ENCODE data around the gene STARD6. TPM values are rescaled to one million over a fixed set of nuclear protein-coding genes. Genes with fewer than 3 reads are reported as not detected.
"Not testable (repeated sequence)": the region's sequence is repeated elsewhere in the genome, so short reads cannot be mapped to it uniquely, and the experiment has no call there.

The STARD6 gene
- polyA plus RNA-seq, 1 donor (not counting 4 experiments of a cell fraction or from before 2014, with no cell fraction given) = 0.30 TPM

- Histone ChIP-seq H3K27ac (ENCODE audit: control insufficient read depth, insufficient read depth, low read length) (no peak overlapping the region), H3K9me3 (ENCODE audit: control insufficient read depth, low read depth, low read length) (no peaks in the 10 kb centered on the region), H3K36me3 (ENCODE audit: control insufficient read depth in 2 of 2, extremely low read depth in 1 of 2, insufficient read depth in 2 of 2, low read length in 2 of 2) (no peaks in the 10 kb centered on the region), H3K9ac (ENCODE audit: control insufficient read depth, extremely low read depth, insufficient read depth, low read length) (no peak overlapping the region), H3K9me1 (ENCODE audit: control insufficient read depth, extremely low read depth, insufficient read depth, low read length) (no peaks in the 10 kb centered on the region), H3K79me2 (ENCODE audit: control insufficient read depth, insufficient read depth, low read length) (no peaks in the 10 kb centered on the region), H3K4me2 (ENCODE audit: control insufficient read depth, extremely low read depth, insufficient read depth, low read depth, low read length) (no peak overlapping the region), H4K20me1 (ENCODE audit: control insufficient read depth, extremely low read depth, insufficient read depth, low read length) (no peaks in the 10 kb centered on the region), H3K4me1 (ENCODE audit: control insufficient read depth, extremely low read depth, insufficient read depth, low read length) (no peaks in the 10 kb centered on the region), H3K4me3 (ENCODE audit: control insufficient read depth in 2 of 3, extremely low read depth in 1 of 3, insufficient read depth in 2 of 3, low read depth in 1 of 3, low read length in 3 of 3) (no peak overlapping the region), H3K27me3 (ENCODE audit: control insufficient read depth, extremely low read depth, insufficient read depth, low read length) (no peaks in the 10 kb centered on the region), H2AFZ (ENCODE audit: control insufficient read depth, low read length) (no peak overlapping the region)
- DNase-seq (ENCODE audit: low read depth, low spot score) (no peak), FAIRE-seq (no peak)
- dilution Hi-C loops (cut with MboI; ENCODE audit: extremely low pct_ligation_motif_present, low sequenced_read_pairs) = no loop called here
- no peak for TF ChIP-seq CTCF (optimal IDR thresholded peaks at IDR 0.05 in 1 of 3, IDR thresholded peaks at IDR 0.05 in 1 of 3, conservative IDR thresholded peaks at IDR 0.05 in 1 of 3; ENCODE audit: extremely low read depth in 1 of 3, insufficient read depth in 2 of 3, low read length in 3 of 3)
- no peak for TF ChIP-seq EZH2 (IDR thresholded peaks at IDR 0.05; ENCODE audit: low read length)
Measured at GRCh38 chr18:54316071-54316820, 41.4 kb downstream of the STARD6 start.

- H3K4me2 ChIP-seq (ENCODE audit: control insufficient read depth, extremely low read depth, insufficient read depth, low read depth, low read length); DNase-seq (ENCODE audit: low read depth, low spot score); H3K27ac ChIP-seq (ENCODE audit: control insufficient read depth, insufficient read depth, low read length); H3K9me3 ChIP-seq (ENCODE audit: control insufficient read depth, low read depth, low read length); FAIRE-seq; H3K9me1 ChIP-seq (ENCODE audit: control insufficient read depth, extremely low read depth, insufficient read depth, low read length); H3K36me3 ChIP-seq (ENCODE audit: control insufficient read depth in 2 of 2, extremely low read depth in 1 of 2, insufficient read depth in 2 of 2, low read length in 2 of 2); H2AFZ ChIP-seq (ENCODE audit: control insufficient read depth, low read length); H3K4me1 ChIP-seq (ENCODE audit: control insufficient read depth, extremely low read depth, insufficient read depth, low read length); H4K20me1 ChIP-seq (ENCODE audit: control insufficient read depth, extremely low read depth, insufficient read depth, low read length); H3K9ac ChIP-seq (ENCODE audit: control insufficient read depth, extremely low read depth, insufficient read depth, low read length); H3K79me2 ChIP-seq (ENCODE audit: control insufficient read depth, insufficient read depth, low read length); dilution Hi-C loops (cut with MboI; ENCODE audit: extremely low pct_ligation_motif_present, low sequenced_read_pairs); H3K4me3 ChIP-seq (ENCODE audit: control insufficient read depth in 2 of 3, extremely low read depth in 1 of 3, insufficient read depth in 2 of 3, low read depth in 1 of 3, low read length in 3 of 3); H3K27me3 ChIP-seq (ENCODE audit: control insufficient read depth, extremely low read depth, insufficient read depth, low read length): not testable (repeated sequence)
Measured at GRCh38 chr18:54309564-54309963, 48.1 kb downstream of the STARD6 start.

GRCh38 chr18:54303408-54303807 lies 54.2 kb downstream of the STARD6 start:
- no peaks in the 10 kb centered on the region for H3K36me3 ChIP-seq (ENCODE audit: control insufficient read depth in 2 of 2, extremely low read depth in 1 of 2, insufficient read depth in 2 of 2, low read length in 2 of 2)
- no peaks in the 10 kb centered on the region for H3K79me2 ChIP-seq (ENCODE audit: control insufficient read depth, insufficient read depth, low read length)
- H3K9me3 ChIP-seq (ENCODE audit: control insufficient read depth, low read depth, low read length) = no peaks in the 10 kb centered on the region
- H3K4me3 ChIP-seq (ENCODE audit: control insufficient read depth in 2 of 3, extremely low read depth in 1 of 3, insufficient read depth in 2 of 3, low read depth in 1 of 3, low read length in 3 of 3) = no peak overlapping the region
- TF ChIP-seq CTCF (optimal IDR thresholded peaks at IDR 0.05 in 1 of 3, IDR thresholded peaks at IDR 0.05 in 1 of 3, conservative IDR thresholded peaks at IDR 0.05 in 1 of 3; ENCODE audit: extremely low read depth in 1 of 3, insufficient read depth in 2 of 3, low read length in 3 of 3) (no peak), EZH2 (IDR thresholded peaks at IDR 0.05; ENCODE audit: low read length) (no peak)
- dilution Hi-C loops (cut with MboI; ENCODE audit: extremely low pct_ligation_motif_present, low sequenced_read_pairs) = no loop called here
- H4K20me1 ChIP-seq (ENCODE audit: control insufficient read depth, extremely low read depth, insufficient read depth, low read length) = no peaks in the 10 kb centered on the region
- no peak overlapping the region for H3K27ac ChIP-seq (ENCODE audit: control insufficient read depth, insufficient read depth, low read length)
- no peaks in the 10 kb centered on the region for H3K9me1 ChIP-seq (ENCODE audit: control insufficient read depth, extremely low read depth, insufficient read depth, low read length)
- no peaks in the 10 kb centered on the region for H3K27me3 ChIP-seq (ENCODE audit: control insufficient read depth, extremely low read depth, insufficient read depth, low read length)
- H3K9ac ChIP-seq (ENCODE audit: control insufficient read depth, extremely low read depth, insufficient read depth, low read length) = no peak overlapping the region
- DNase-seq (ENCODE audit: low read depth, low spot score) (no peak), FAIRE-seq (no peak)
- H3K4me1 ChIP-seq (ENCODE audit: control insufficient read depth, extremely low read depth, insufficient read depth, low read length) = no peaks in the 10 kb centered on the region
- no peak overlapping the region for H2AFZ ChIP-seq (ENCODE audit: control insufficient read depth, low read length)
- H3K4me2 ChIP-seq (ENCODE audit: control insufficient read depth, extremely low read depth, insufficient read depth, low read depth, low read length) = no peak overlapping the region

GRCh38 chr18:54298991-54299390 lies 58.7 kb downstream of the STARD6 start:
- H4K20me1 ChIP-seq (ENCODE audit: control insufficient read depth, extremely low read depth, insufficient read depth, low read length); DNase-seq (ENCODE audit: low read depth, low spot score); H3K27ac ChIP-seq (ENCODE audit: control insufficient read depth, insufficient read depth, low read length); FAIRE-seq; H3K4me2 ChIP-seq (ENCODE audit: control insufficient read depth, extremely low read depth, insufficient read depth, low read depth, low read length); H3K79me2 ChIP-seq (ENCODE audit: control insufficient read depth, insufficient read depth, low read length); H2AFZ ChIP-seq (ENCODE audit: control insufficient read depth, low read length); H3K9ac ChIP-seq (ENCODE audit: control insufficient read depth, extremely low read depth, insufficient read depth, low read length); H3K9me1 ChIP-seq (ENCODE audit: control insufficient read depth, extremely low read depth, insufficient read depth, low read length); H3K9me3 ChIP-seq (ENCODE audit: control insufficient read depth, low read depth, low read length); H3K4me1 ChIP-seq (ENCODE audit: control insufficient read depth, extremely low read depth, insufficient read depth, low read length); H3K27me3 ChIP-seq (ENCODE audit: control insufficient read depth, extremely low read depth, insufficient read depth, low read length); dilution Hi-C loops (cut with MboI; ENCODE audit: extremely low pct_ligation_motif_present, low sequenced_read_pairs); H3K4me3 ChIP-seq (ENCODE audit: control insufficient read depth in 2 of 3, extremely low read depth in 1 of 3, insufficient read depth in 2 of 3, low read depth in 1 of 3, low read length in 3 of 3); H3K36me3 ChIP-seq (ENCODE audit: control insufficient read depth in 2 of 2, extremely low read depth in 1 of 2, insufficient read depth in 2 of 2, low read length in 2 of 2): not testable (repeated sequence)

Measured in keratinocyte (primary cell).